OCI-LY7 (cell line): ENCODE results near the gene KLHL26. TPM values are rescaled to one million over a fixed set of nuclear protein-coding genes. Genes with fewer than 3 reads are reported as not detected.

Experiments used
- BruUV-seq: library from RNA; stranded (reverse); fragments of 400-500 nt; replicated peaks from 2 replicates; lab custom pipeline; 2021; lab: Mats Ljungman, UMichigan
- CTCF ChIA-PET: fragments of 300-600 bp; sonication (Branson Sonifier 250); formaldehyde crosslinking; loops from one replicate; lab custom pipeline; 2022; ENCODE audit warnings: antibody characterized with exemption; ENCODE audit not compliant: unreplicated experiment; lab: Charles Lee
- POLR2A ChIA-PET: fragments of 300-600 bp; sonication (Branson Sonifier 250); formaldehyde crosslinking; loops from one replicate; lab custom pipeline; 2022; ENCODE audit warnings: antibody characterized with exemption; lab: Charles Lee
- DNase-seq: peaks from one replicate; pipeline ENCODE4 v3.0.0-alpha.2; 2015; ENCODE audit warnings: low spot score
- H2AFZ ChIP-seq: fragments of 200-600 bp; sonication (generic), shearing (Covaris generic); 2 replicates; pipeline ENCODE4 v1.6.1; 2014; ENCODE audit warnings: mild to moderate bottlenecking, antibody characterized with exemption, low read length, moderate library complexity
- H3K27ac ChIP-seq: fragments of 200-600 bp; sonication (generic); 2 replicates; pipeline ENCODE4 v1.5.1; 2014; ENCODE audit warnings: mixed run types, low read depth, mild to moderate bottlenecking, moderate library complexity, low read length, inconsistent platforms; ENCODE audit not compliant: poor library complexity, severe bottlenecking
- H3K36me3 ChIP-seq: fragments of 200-600 bp; sonication (generic); 2 replicates; pipeline ENCODE4 v1.6.1; 2014; ENCODE audit warnings: mild to moderate bottlenecking, antibody characterized with exemption, low read length, moderate library complexity, mixed read lengths; ENCODE audit not compliant: insufficient read depth
- H3K4me1 ChIP-seq: fragments of 200-600 bp; sonication (generic); 2 replicates; pipeline ENCODE4 v1.5.1; 2014; ENCODE audit warnings: mild to moderate bottlenecking, low read length; ENCODE audit not compliant: insufficient read depth, poor library complexity, severe bottlenecking
- H3K4me2 ChIP-seq: fragments of 200-600 bp; sonication (generic); 2 replicates; pipeline ENCODE4 v1.6.1; 2014; ENCODE audit warnings: mild to moderate bottlenecking, low read length
- H3K4me3 ChIP-seq: fragments of 200-600 bp; sonication (generic); 2 replicates; pipeline ENCODE4 v1.5.1; 2014; ENCODE audit warnings: mild to moderate bottlenecking, low read depth, low read length; ENCODE audit not compliant: poor library complexity, severe bottlenecking
- H3K79me2 ChIP-seq: fragments of 200-600 bp; sonication (generic); 2 replicates; pipeline ENCODE4 v1.6.1; 2016; ENCODE audit warnings: low read depth, mild to moderate bottlenecking, low read length, moderate library complexity, mixed read lengths; ENCODE audit not compliant: insufficient read depth
- H3K9me2 ChIP-seq: fragments of 200-600 bp; sonication (generic); 2 replicates; pipeline ENCODE4 v1.6.1; 2016; ENCODE audit warnings: mild to moderate bottlenecking, low read length, mixed read lengths; ENCODE audit not compliant: insufficient read depth
- H3K9me3 ChIP-seq: fragments of 200-600 bp; sonication (generic); 2 replicates; pipeline ENCODE4 v1.6.1; 2014; ENCODE audit warnings: mild to moderate bottlenecking, mixed run types, low read length, mixed read lengths
- H4K20me1 ChIP-seq: fragments of 200-600 bp; sonication (generic); 2 replicates; pipeline ENCODE4 v1.6.1; 2014; ENCODE audit warnings: mild to moderate bottlenecking, antibody characterized with exemption, low read length, moderate library complexity, mixed read lengths; ENCODE audit not compliant: insufficient read depth
- EZH2phosphoT487 ChIP-seq: fragments of 200-600 bp; sonication (generic); IDR thresholded peaks from 2 replicates; pipeline ENCODE4 v1.6.1; 2018; ENCODE audit warnings: low read depth, borderline replicate concordance, mild to moderate bottlenecking, mixed run types, antibody characterized with exemption, low read length, moderate library complexity, mixed read lengths
- intact Hi-C: fragments of 100-400 bp; cut with micrococcal nuclease; formaldehyde crosslinking; loops from one replicate; pipeline ENCODE4 v1.10.0; 2022; ENCODE audit not compliant: unreplicated experiment
- total RNA-seq, 2 experiments: library from RNA; depleted of rRNA in 1 of 2; stranded (reverse); fragments of >200 nt in 1 of 2; shearing (Covaris generic) in 1 of 2; gene quantifications; 2 replicates each; pipeline ENCODE4 v1.2.3, GENCODE V29; 2014 to 2022
- TF ChIP-seq, protein P1 (sequence below): fragments of 200-600 bp; sonication (generic); conservative IDR thresholded peaks from 2 replicates; pipeline ENCODE4 v1.5.1; 2014; ENCODE audit warnings: mild to moderate bottlenecking, antibody characterized with exemption, low read length, moderate library complexity, mixed read lengths

Gene KLHL26
- total RNA-seq, 2 experiments from 2014 or later: 1.0 to 8.9 TPM

DNA sequence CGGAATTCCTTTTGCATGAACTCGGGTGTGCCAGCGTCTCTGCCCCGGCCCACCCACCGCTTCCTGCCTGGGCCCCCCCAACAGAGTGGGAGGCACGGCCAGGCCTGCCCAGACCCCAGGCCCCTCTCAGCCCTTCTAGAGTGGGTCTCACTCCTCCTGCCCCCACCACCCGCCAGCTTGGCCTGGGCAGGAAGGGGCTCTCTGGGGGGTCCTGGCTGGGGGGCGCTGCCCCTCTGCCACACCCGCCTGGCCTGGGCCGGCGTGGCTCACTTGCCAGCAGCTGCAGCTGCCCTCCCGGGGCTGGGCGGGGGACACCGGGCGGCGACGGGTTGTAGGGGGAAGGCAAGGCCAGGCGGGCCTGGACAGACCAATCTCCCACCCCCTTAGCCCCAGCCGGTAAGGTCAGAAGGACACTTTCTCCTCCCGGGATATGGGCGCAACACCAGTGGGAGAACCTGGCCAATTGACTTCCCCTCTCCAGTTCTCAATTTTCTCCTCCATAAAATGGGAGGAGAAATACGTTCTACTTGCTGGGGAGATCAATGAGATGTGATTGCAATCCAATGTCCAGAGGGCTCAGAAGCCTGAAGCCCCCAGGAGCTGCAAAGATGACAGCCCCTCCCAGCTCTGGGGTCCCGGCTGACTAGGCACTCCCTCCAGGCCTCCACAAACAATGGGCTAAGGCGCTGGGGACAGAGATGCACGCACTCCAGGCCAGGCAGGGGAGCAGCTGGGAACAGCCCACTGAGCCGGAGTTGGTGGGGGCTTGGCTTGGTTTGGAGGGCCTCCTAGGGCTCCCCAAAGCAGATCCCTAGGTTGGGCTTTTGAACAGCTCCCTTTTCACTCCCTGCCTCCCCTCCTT lies 32.6 kb upstream of the KLHL26 start:
- no TSS peak for BruUV-seq

DNA sequence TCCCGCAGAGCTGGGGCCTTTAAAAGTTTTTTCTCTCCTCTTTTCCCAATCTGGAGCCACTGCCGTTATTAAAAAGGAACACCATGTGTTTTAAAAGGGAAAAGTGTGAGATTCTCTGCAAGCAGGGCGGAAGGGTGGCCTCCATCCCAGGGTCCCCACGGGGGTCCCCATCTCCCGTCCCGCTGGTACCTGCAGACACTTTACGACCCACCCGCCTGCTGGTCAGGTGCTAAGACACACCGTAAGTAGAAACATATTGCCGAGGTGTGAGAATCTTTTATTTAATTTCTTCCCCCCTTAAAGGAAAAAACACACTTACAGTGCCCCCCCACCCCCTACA lies 32.0 kb upstream of the KLHL26 start:
- no peaks in the 10 kb centered on the region for H3K4me1 ChIP-seq
- no peak overlapping the region for H2AFZ ChIP-seq
- intact Hi-C loops: no loop called here
- no peak for TF ChIP-seq EZH2phosphoT487
- TF ChIP-seq, protein P1, sequence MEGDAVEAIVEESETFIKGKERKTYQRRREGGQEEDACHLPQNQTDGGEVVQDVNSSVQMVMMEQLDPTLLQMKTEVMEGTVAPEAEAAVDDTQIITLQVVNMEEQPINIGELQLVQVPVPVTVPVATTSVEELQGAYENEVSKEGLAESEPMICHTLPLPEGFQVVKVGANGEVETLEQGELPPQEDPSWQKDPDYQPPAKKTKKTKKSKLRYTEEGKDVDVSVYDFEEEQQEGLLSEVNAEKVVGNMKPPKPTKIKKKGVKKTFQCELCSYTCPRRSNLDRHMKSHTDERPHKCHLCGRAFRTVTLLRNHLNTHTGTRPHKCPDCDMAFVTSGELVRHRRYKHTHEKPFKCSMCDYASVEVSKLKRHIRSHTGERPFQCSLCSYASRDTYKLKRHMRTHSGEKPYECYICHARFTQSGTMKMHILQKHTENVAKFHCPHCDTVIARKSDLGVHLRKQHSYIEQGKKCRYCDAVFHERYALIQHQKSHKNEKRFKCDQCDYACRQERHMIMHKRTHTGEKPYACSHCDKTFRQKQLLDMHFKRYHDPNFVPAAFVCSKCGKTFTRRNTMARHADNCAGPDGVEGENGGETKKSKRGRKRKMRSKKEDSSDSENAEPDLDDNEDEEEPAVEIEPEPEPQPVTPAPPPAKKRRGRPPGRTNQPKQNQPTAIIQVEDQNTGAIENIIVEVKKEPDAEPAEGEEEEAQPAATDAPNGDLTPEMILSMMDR: no peak
- no peak overlapping the region for H3K4me2 ChIP-seq
- H3K4me3 ChIP-seq: no peak overlapping the region
- H3K79me2 ChIP-seq: no peaks in the 10 kb centered on the region
- H3K9me3 ChIP-seq: no peaks in the 10 kb centered on the region
- POLR2A ChIA-PET: no interaction called here
- no peaks in the 10 kb centered on the region for H3K36me3 ChIP-seq
- no TSS peak for BruUV-seq
- CTCF ChIA-PET: no interaction called here
- no peaks in the 10 kb centered on the region for H3K9me2 ChIP-seq
- no peak for DNase-seq
- H3K27ac ChIP-seq: no peak overlapping the region
- no peaks in the 10 kb centered on the region for H4K20me1 ChIP-seq

More for the DNA sequence above, 32.6 kb upstream of the KLHL26 start:
- Histone ChIP-seq H3K4me2 (no peak overlapping the region), H3K4me3 (no peak overlapping the region), H3K27ac (no peak overlapping the region), H3K79me2 (no peaks in the 10 kb centered on the region), H3K9me3 (no peaks in the 10 kb centered on the region), H3K9me2 (no peaks in the 10 kb centered on the region), H2AFZ (no peak overlapping the region), H3K36me3 (no peaks in the 10 kb centered on the region), H4K20me1 (no peaks in the 10 kb centered on the region), H3K4me1 (no peaks in the 10 kb centered on the region)
- TF ChIP-seq, protein P1: no peak
- no peak for TF ChIP-seq EZH2phosphoT487
- POLR2A ChIA-PET: no interaction called here
- intact Hi-C loops: no loop called here
- no peak for DNase-seq
- CTCF ChIA-PET: no interaction called here

DNA sequence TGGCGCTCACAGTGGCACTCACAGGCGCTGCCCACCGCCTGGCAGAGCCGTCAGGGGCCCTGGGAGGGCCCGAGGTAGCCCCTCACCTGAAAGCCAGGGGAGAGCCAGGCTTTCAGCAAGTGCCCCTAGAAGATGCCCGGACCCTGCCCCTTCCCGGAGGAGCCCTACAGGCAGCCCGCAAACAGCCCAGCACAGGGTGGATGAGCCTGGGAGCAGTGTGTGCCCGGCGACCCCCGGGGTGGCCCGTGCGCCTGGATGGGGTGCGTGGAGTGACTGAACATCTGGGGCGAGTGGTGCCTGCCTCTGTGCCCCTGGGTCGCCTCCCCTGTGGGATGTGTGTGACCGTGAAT lies 31.7 kb upstream of the KLHL26 start:
- no peak for TF ChIP-seq EZH2phosphoT487
- H3K9me3 ChIP-seq: no peaks in the 10 kb centered on the region
- H2AFZ ChIP-seq: no peak overlapping the region
- no peaks in the 10 kb centered on the region for H3K79me2 ChIP-seq
- no peak overlapping the region for H3K4me3 ChIP-seq
- H3K4me2 ChIP-seq: no peak overlapping the region
- intact Hi-C loops: no loop called here
- no peaks in the 10 kb centered on the region for H4K20me1 ChIP-seq
- no peak for DNase-seq
- no peaks in the 10 kb centered on the region for H3K4me1 ChIP-seq
- no peak overlapping the region for H3K27ac ChIP-seq
- POLR2A ChIA-PET: no interaction called here
- H3K36me3 ChIP-seq: no peaks in the 10 kb centered on the region
- BruUV-seq: no TSS peak
- CTCF ChIA-PET: no interaction called here
- H3K9me2 ChIP-seq: no peaks in the 10 kb centered on the region
